GM19395 (cell line): ENCODE results near the gene TTC31.
"Not testable (repeated sequence)": the region's sequence is repeated elsewhere in the genome, so short reads cannot be mapped to it uniquely, and the experiment has no call there.

Experiments used
- ATAC-seq: cut with Tn5 transposase; IDR thresholded peaks from one replicate; pipeline ENCODE4 v1.9.1; 2021; ENCODE audit warnings: mild to moderate bottlenecking, moderate library complexity; ENCODE audit not compliant: unreplicated experiment

The TTC31 gene

DNA sequence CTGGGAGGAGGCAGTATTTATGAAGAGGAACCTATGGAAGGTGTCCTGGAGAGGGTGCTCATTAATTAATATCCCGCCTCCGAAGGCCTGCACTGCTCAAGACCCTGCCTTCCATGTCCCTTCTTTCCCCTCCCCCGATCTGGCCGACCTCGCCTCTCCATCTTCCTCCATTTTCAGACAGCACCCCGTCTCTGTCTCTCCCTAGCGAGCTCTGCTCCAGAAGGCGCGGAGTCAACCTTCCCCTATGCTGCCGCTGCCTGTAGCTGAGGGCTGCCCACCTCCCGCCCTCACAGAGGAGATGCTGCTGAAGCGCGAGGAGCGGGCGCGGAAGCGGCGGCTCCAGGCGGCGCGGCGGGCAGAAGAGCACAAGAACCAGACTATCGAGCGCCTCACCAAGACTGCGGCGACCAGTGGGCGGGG lies 25.7 kb upstream of the TTC31 start:
- no peak for ATAC-seq

DNA sequence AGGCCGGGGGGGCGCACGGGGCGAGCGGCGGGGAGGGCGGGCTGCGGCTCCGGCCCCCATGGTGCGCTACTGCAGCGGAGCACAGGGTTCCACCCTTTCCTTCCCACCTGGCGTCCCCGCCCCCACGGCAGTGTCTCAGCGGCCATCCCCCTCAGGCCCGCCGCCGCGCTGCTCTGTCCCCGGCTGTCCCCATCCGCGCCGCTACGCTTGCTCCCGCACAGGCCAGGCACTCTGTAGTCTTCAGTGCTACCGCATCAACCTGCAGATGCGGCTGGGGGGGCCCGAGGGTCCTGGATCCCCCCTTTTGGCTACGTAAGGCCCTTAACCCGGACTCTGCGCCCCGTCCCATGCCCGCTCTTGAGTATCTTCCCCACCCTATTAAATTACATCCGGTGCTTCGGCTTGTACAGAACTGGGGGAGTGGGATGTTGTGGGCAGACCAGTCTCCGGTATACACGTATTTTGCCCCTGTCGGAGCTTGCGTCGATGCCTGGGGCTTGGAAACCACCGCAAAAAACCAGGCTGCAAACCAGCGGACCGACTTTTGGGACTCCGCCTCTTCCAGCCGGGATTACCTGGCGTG lies 25.2 kb upstream of the TTC31 start:
- peak; percentile 42 for ATAC-seq

DNA sequence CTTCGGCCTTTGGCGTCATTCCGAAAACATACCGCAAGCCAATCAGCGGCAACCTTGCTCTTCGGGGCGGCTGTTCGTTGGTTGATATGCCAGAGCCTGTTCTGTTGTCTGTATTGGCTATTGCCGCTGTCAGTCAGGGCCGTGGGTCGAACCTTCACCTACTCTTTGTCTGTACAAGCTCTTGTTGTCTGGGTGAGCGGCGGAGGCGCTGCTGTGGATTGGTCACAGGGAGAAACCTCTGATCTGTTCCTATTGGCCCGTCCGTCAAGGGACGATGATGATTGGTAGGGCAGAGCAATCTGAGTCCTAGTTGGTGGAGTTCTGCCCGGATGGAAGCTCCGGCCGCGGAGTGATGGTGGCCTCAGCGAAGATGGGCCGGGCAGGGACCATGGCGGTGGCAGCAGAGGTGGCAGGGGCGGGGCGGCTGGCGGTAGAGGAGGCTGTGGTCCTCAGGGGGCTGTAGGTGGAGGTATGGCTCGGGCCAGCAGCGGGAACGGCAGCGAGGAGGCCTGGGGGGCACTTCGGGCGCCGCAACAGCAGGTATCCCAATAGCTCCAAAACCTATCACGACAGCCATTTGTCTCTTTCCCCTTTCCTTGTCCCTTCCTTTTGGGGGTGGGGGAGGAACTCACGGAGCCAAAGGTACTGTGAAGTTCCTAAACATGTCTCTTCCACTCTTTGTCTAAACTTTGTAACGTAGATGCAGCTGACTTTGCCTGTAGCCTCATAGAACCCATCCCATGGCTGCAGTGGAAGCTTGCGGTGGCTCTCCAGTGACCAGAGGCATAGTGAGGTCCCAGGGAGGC lies 24.5 kb upstream of the TTC31 start, which contains the start of gene WBP1:
Gene WBP1 (plus strand): TSS at position 307 of the 806 bp plus-strand sequence. CDS start 165 bp downstream, at position 472.
- peak; percentile 84 for ATAC-seq

DNA sequence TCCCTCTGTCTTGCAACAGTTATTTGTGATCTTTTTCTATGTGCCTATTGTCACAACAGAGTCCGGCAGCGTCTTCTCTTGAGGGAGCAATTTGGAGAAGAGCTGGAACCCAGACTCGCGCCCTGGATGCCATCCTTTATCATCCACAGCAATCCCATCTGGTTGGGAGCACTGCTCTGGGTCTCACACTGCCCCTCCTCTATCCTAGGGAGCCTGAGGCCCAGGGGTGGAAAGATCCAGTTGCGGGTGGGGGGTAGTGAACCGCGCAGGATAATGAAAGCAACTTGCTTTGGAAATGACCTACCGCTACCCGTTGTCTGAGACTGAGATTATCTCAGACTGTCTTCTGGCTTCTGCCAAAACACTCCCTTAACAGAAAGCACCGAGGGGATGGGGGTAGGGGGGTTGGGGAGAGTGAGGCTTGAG lies 23.9 kb upstream of the TTC31 start:
- no peak for ATAC-seq

DNA sequence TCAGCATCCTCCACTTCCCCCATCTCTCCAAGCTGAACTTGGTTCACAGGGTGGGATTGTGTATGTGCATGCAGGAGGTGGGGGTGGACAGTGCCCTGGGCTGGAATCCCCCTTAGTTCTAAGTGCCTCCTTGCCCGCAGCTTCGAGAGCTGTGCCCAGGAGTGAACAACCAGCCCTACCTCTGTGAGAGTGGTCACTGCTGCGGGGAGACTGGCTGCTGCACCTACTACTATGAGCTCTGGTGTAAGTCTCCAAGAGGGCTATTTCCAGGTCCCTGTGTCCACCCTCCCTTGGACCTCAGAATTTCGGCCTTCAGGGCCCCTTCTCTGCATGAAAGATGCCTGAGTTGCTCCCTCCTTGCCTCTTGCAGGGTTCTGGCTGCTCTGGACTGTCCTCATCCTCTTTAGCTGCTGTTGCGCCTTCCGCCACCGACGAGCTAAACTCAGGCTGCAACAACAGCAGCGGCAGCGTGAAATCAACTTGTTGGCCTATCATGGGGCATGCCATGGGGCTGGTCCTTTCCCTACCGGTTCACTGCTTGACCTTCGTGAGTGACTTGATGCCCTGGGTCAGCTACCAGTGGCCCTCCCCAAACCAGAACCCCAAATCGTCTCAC lies 23.3 kb upstream of the TTC31 start:
- not testable (repeated sequence) for ATAC-seq

DNA sequence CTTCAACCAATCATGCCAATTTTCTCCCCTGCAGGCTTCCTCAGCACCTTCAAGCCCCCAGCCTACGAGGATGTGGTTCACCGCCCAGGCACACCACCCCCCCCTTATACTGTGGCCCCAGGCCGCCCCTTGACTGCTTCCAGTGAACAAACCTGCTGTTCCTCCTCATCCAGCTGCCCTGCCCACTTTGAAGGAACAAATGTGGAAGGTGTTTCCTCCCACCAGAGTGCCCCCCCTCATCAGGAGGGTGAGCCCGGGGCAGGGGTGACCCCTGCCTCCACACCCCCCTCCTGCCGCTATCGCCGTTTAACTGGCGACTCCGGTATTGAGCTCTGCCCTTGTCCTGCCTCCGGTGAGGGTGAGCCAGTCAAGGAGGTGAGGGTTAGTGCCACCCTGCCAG lies 22.7 kb upstream of the TTC31 start:
- ATAC-seq, result not testable (repeated sequence)

DNA sequence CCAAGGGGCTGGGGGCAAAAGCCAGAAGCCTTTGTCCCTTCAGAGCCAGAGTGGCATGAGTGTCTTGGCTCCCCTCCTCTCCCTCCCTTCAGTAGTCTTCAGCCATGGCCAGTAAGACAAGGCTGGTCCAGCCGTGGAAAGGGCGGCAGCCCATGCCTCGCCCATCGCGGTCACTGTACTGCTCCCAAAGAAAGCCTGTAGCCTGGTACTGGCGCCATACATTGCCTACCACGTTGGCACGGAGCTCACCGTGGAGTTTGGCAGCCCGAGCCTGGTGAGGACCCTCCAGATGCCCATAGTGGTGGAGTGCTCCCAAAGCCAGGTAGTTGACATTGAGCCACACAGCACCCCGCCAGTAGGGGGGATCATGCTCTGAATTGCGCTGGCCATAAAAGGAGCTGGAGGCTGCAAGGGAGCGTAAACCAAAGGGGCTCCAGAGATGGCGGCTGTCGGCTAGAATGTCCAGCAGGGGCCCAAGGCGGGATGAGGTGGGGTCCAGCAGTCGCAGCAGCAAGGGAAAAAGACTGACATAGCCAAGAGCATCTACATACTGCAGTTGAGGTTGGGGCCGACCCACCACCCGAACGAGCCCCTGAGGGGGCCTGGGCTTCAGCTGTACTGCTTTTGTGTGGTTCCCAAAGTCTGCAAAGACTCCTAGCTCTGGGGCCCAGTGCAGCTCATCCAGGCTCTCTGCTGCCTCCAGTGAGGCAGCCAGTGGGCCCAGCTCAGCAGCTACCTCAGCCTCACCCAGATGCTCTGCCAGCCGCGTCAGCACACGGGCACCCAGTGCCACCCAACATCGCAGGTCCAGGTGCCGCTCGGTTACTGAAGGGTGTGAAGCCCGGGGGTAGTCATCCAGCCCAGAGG lies 21.5 kb upstream of the TTC31 start:
- no peak for ATAC-seq

DNA sequence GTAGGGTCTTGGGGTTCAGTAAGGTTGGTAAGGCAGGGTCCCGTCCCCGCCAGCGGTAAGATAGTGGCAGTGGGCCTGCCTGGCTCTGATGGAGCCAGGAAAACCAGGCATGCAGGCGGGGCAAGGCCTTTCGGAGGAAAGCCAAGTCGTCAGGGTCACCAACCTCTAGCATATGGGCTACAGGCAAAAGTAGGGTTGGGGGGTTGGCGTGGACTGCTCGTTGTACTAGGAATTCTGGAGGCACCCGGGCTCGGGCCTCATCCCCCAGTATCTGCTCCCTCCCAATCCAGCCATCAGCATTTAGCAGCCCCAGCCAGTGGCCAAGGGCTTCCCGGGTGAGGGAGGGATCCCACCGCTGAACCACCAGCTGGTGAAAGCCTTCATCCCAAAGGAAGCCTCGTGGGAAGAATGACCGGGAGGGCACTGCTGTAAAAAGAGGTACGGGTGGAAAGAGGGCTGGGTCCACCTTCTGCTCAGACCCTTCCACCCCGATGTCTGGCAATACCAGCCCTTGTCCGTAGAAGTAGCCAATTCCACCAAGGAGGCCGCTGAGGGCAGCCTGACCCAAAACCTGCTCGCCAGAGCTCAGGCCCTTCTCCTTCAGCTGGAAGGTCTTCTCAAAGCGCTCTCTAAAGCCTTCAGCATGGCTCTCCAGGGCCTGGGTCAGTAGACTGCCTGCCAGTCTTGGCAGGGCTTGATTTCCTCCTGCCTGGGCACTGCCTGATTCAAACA lies 20.7 kb upstream of the TTC31 start:
- ATAC-seq, result no peak

DNA sequence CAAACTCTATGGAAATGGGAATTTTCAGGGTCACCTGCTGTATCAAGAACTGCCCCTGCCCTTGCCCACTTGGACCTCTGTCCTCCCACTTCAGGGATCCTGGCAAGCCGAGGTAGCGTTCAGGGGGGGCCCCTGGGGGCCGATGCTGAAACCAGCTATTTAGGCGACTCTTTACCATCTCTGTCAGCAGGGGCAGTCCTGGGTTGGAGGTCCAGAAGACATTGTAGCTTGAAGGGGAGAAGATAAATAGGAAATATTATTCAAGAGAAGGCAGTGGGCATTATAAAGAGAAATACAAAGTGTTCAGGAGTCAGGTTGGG lies 20.1 kb upstream of the TTC31 start:
- ATAC-seq, result no peak

DNA sequence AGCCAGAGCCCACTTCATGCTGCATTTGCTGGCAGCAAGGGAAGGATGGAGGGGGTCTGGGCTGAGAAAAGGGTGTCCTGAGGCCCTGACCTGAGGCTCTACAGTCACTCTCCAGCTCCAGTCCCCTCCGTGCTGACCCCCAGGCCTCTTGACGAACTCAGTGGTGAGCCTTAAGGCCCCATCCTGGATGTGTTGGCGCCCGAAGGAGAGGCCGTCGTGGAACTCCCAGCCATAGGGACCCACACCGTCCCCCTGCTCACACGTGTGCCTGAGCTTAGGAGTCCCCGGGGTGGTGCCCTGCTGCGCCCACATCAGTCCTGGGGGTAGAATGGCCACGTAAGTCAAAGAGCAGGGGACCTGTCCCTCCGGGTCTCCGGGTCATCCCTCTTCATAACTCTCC lies 18.5 kb upstream of the TTC31 start:
- no peak for ATAC-seq

DNA sequence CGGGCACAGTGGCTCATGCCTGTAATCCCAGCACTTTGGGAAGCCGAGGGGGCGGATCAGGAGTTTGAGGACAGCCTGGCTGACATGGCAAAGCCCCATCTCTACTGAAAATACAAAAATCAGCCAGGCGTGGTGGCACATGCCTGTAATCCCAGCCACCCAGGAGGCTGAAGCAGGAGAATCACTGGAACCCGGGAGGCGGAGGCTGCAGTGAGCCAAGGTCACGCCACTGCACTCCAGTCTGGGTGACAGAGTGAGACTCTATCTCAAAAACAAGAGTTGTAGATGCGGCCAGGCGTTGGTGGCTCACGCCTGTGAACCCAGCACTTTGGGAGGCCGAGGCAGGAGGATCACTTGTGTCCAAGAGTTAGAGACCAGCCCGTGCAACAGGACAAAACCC lies 12.1 kb upstream of the TTC31 start:
- not testable (repeated sequence) for ATAC-seq

DNA sequence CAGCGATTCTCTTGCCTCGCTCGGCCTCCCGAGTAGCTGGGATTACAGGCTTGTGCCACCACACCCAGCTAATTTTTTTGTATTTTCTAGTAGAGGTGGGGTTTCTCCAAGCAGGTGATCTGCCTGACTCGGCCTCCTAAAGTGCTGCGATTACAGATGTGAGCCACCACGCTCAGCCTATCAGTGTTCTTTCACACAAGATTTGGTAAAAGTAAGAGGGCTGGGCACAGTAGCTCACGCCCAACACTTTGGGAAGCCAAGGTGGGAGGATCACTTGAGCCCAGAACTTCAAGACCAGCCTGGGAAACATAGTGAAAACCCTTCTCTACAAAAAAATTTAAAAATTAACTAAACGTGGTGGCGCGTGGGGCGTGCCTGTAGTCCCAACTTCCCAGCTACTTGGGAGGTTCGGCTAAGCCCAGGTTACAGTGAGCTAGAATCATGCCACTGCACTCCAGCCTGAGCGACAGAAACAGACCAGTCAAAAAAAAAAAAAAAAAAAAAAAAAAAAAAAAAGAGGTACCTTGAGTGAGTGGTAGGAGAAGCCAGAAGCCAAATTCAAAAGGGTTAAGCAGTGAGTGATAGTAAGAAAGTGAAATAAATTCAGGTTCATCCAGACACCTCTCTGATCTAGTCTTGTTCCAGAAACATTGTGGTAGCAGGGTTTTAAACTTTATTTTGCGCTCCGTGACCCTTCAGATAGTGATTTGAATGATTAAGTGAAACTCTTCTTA lies 11.4 kb upstream of the TTC31 start:
- ATAC-seq, result no peak

DNA sequence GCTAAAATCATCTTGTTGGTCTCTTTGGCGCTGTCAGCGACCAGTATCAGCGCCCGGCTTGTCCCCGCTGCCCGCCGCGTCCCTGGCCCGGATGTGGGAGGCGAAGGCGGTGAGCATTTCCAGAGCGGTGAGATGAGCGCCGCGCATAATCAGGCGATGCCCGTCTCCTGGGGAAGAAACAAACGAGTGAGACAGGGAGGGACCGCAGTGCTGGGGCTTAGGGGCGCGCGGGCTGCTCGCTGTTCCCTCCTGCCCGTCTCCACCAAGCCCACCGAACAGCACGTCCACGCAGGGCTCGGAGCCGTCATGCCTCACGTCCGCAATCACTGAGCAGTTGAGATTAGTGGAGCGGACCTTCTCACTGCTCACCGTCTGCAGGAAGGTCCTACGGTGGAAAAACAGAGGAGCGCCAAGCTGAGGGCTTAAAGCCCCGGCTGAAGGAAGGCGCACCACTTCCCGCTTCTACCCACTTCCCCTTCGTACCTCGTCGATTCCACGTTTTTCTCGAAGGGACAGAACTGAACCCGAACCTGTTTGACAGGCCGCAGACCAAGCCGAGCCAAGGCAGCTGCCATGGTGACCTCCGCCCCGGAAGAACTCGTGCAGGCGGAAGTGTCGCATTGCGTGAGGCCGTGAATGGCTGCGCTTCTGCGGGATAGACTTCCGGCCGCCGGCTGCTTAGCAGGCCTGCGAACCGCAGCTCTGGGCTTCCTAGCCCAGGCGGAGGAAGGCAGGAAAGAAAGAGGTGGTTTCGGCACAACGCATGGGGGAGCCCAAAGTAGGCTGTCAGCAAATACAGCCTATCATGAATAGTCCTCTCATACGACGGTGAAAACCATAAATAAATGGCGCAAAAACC lies 10.6 kb upstream of the TTC31 start, which contains the start of gene MRPL53:
Gene MRPL53 (minus strand): TSS at position 595 of the 859 bp plus-strand sequence. CDS start 20 bp downstream, at position 575.
- peak; percentile 87 for ATAC-seq

DNA sequence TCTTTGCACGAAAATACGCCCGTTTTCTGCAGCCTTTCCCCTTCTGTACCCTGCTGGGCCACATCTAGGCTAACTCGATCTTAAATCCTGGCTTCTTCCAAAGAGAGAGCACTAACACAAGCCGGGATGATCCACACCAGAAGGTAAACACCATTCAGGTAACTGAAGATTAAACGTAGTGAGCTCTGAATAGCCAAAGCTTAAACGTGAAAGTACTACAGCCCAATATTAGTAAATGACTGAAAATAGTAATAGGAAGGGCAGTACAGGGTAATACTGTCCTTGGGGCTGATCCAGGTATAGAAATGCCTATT lies 10.0 kb upstream of the TTC31 start:
- ATAC-seq, result no peak

DNA sequence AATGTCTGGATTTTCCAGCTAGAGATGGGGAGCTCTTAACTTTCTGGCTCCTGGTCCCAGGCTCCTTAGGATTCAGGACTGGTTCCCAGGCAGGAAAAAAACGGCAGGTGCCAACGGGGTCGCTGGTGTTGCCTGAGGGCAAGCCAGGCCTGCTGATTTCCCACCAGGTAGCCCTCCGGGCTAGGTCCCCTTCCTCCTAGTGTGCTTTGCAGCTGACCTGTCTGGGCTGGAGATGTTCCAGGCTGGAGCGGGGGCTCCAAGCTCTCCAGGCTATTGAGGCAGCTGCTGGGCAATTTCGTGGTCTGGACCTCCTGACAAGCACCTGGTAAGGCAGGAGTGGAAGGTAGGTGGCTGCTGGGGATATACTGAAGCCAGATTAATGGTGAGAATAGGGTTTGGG lies 8.4 kb upstream of the TTC31 start:
- ATAC-seq, result no peak

DNA sequence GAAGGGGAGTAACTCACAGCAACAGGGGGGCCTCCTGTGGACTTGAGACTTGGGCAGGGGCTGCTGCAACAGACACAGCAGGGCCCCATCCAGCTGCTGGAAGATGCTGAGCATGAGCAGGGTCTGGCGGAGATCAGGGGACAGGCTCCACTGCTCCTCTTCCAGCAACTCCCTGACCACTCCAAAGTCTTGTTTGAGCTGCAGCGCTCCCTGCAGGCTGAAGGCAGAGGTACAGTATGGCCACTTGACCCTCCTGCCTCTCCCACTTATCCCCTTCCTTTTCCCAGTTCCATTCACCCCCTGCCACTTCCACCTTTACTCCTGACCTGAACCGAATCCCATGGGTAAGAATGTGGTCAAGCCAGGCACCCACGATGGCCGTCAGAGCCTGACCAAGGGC lies 8.0 kb upstream of the TTC31 start:
- no peak for ATAC-seq

DNA sequence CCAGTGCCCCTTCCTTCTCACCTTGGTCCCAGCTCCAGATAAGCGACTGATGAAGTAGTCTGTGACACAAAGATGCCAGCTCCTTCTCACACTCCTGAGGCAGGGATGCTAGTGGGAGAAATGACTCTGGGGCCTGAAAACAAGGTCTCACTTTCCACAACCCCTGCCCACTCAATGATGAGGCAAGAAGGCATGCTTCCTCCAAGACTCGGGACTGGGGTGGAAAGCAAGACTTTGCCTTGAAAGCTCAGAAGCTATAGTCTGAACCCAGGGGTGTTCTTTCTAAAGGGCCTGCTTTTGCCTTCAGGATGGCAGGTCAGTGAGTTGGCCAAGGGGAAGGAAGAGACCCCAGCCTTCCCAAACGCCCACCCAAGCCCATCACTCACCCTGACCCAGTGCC lies 1.4 kb upstream of the TTC31 start:
- no peak for ATAC-seq

DNA sequence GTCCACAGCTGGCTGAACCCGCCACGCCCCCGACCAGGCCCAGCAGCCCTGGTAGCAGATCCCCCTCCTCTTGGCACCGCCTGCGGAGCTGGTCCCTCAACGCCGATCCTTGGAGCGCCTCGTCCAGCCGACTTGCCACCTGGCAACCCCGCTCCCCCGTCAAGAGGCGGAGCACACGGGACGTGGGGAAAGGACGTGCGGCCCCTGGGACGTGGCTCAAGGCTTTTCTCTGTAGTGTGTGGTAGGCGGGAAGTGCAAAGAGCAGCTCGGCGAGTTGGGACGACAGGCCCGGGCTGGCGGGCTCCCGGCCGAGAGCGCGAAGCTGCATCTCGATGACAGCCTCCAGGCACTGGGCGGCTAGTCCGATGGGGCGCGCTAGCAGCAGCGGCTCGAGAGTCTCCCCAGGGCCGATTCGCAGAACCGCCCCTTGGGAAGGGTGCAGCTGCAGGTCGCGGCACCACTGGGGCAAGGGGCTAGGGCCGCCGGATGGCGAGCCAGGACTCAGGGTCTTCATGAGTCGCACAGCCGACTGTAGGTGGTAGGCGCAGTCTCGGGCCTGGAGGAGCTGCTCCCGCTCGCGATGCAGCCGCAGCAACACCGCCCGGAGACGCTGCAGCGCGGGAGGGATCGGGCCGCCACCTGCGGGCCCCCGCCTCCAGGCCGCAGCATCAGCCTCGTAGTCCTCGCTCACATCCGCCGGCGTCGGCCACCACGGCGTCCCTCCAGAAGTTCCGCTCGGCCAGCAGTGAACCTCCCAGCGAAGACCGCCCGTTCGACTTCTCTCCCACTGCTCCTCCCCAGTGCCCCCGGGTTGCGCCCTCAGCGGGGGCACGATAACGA lies 700 bp upstream of the TTC31 start:
- ATAC-seq, result peak; percentile 46
